Hepatocyte (in vitro differentiated cells): ENCODE measurements around the gene VWF. TPM values are rescaled to one million over a fixed set of nuclear protein-coding genes. Genes with fewer than 3 reads are reported as not detected.

ENCODE experiments used
- DNase-seq: peaks from one replicate; pipeline ENCODE4 v3.0.0-alpha.2; 2016; ENCODE audit warnings: low spot score
- H2AFZ ChIP-seq: fragments of 200-600 bp; sonication (generic); 2 replicates; pipeline ENCODE4 v1.6.0; 2016; ENCODE audit warnings: antibody characterized with exemption, mild to moderate bottlenecking
- H3K27ac ChIP-seq: fragments of 200-600 bp; sonication (generic); 2 replicates; pipeline ENCODE4 v1.5.1; 2016; ENCODE audit warnings: mild to moderate bottlenecking
- H3K27me3 ChIP-seq: fragments of 200-600 bp; sonication (generic); 2 replicates; pipeline ENCODE4 v1.6.1; 2016
- H3K36me3 ChIP-seq: fragments of 200-600 bp; sonication (generic); replicated peaks from 2 replicates; pipeline ENCODE4 v1.5.1; 2016; ENCODE audit warnings: low read depth; ENCODE audit not compliant: insufficient read depth
- H3K4me1 ChIP-seq: fragments of 200-600 bp; sonication (generic); 2 replicates; pipeline ENCODE4 v1.5.1; 2016; ENCODE audit warnings: mild to moderate bottlenecking, moderate library complexity; ENCODE audit not compliant: insufficient read depth
- H3K4me2 ChIP-seq: fragments of 200-600 bp; sonication (generic); 2 replicates; pipeline ENCODE4 v1.6.0; 2016
- H3K4me3 ChIP-seq: fragments of 200-600 bp; sonication (generic); 2 replicates; pipeline ENCODE4 v1.5.1; 2016; ENCODE audit warnings: mild to moderate bottlenecking
- H3K79me2 ChIP-seq: fragments of 200-600 bp; sonication (generic); 2 replicates; pipeline ENCODE4 v1.6.0; 2017; ENCODE audit warnings: mild to moderate bottlenecking
- H3K9me2 ChIP-seq: fragments of 200-600 bp; sonication (generic); replicated peaks from 2 replicates; pipeline ENCODE4 v1.6.0; 2017; ENCODE audit warnings: mild to moderate bottlenecking; ENCODE audit not compliant: insufficient read depth
- H3K9me3 ChIP-seq: fragments of 200-600 bp; sonication (generic); 2 replicates; pipeline ENCODE4 v1.5.1; 2016; ENCODE audit warnings: low read depth, mild to moderate bottlenecking
- H4K20me1 ChIP-seq: fragments of 200-600 bp; sonication (generic); 2 replicates; pipeline ENCODE4 v1.6.0; 2016; ENCODE audit warnings: mild to moderate bottlenecking; ENCODE audit not compliant: insufficient read depth, poor library complexity, severe bottlenecking
- CTCF ChIP-seq: fragments of 200-600 bp; sonication (generic); IDR thresholded peaks from 2 replicates; pipeline ENCODE4 v1.5.1; 2016; ENCODE audit warnings: antibody characterized with exemption, mild to moderate bottlenecking; ENCODE audit not compliant: poor library complexity
- EZH2 ChIP-seq: fragments of 200-600 bp; sonication (generic); IDR thresholded peaks from 2 replicates; pipeline ENCODE4 v1.6.1; 2016; ENCODE audit warnings: antibody characterized with exemption, mild to moderate bottlenecking, borderline replicate concordance
- EZH2phosphoT487 ChIP-seq: fragments of 200-600 bp; sonication (generic); IDR thresholded peaks from one replicate; pipeline ENCODE4 v1.6.1; 2018; ENCODE audit warnings: antibody characterized with exemption, mild to moderate bottlenecking, low read depth, moderate library complexity; ENCODE audit not compliant: unreplicated experiment, severe bottlenecking
- WGBS: methylation state at CpG from one replicate; pipeline ENCODE4 v1.1.6; 2016; ENCODE audit warnings: low lambda C conversion rate; ENCODE audit errors: missing lambda C conversion rate; 5-methylcytosine and 5-hydroxymethylcytosine counted together
- polyA plus RNA-seq: library from polyadenylated mRNA; unstranded; fragments of >200 nt; fragmentation: Nextera tagmentation; extraction: Ambion mirVana; gene quantifications from 2 replicates; pipeline ENCODE4 v1.2.1, GENCODE V29; 2016
- total RNA-seq: library from RNA; depleted of rRNA; stranded (reverse); fragments of >200 nt; gene quantifications from 2 replicates; pipeline ENCODE4 v1.2.3, GENCODE V29; 2014

The VWF gene
- total and polyA plus RNA-seq, 2 experiments from 2014 or later = 0.20 to 0.77 TPM

- no peak overlapping the region for H2AFZ ChIP-seq
- DNase-seq = no peak
- H3K9me3 ChIP-seq = no peaks in the 10 kb centered on the region
- H3K4me1 ChIP-seq = no peaks in the 10 kb centered on the region
- WGBS = 85% methylated on average over 9 of the region's 9 CpGs
- H3K9me2 ChIP-seq = no peaks in the 10 kb centered on the region
- TF ChIP-seq EZH2phosphoT487 (no peak), CTCF (no peak)
- H3K36me3 ChIP-seq = no peaks in the 10 kb centered on the region
- H3K4me2 ChIP-seq = no peak overlapping the region
- no peak overlapping the region for H3K4me3 ChIP-seq
- peaks cover 18% of the 10 kb centered on the region for H3K27me3 ChIP-seq
- H4K20me1 ChIP-seq = no peaks in the 10 kb centered on the region
- H3K79me2 ChIP-seq = no peaks in the 10 kb centered on the region
- H3K27ac ChIP-seq = no peak overlapping the region
Observed at GRCh38 chr12:5925646-5926045, 198.8 kb downstream of the VWF start.

GRCh38 chr12:5924342-5924741 is 200.1 kb downstream of the VWF start:
- Histone ChIP-seq H3K4me3 (no peak overlapping the region), H3K79me2 (no peaks in the 10 kb centered on the region), H4K20me1 (no peaks in the 10 kb centered on the region), H3K9me3 (no peaks in the 10 kb centered on the region), H3K27ac (no peak overlapping the region), H2AFZ (no peak overlapping the region), H3K36me3 (no peaks in the 10 kb centered on the region), H3K9me2 (no peaks in the 10 kb centered on the region), H3K4me1 (no peaks in the 10 kb centered on the region), H3K4me2 (no peak overlapping the region), H3K27me3 (peaks cover 18% of the 10 kb centered on the region)
- DNase-seq = no peak
- TF ChIP-seq CTCF (no peak), EZH2phosphoT487 (no peak), EZH2 (no peak)
- 56% methylated on average over 7 of the region's 7 CpGs for WGBS

GRCh38 chr12:5923751-5924150 is 200.7 kb downstream of the VWF start:
- H3K9me3 ChIP-seq = no peaks in the 10 kb centered on the region
- no peaks in the 10 kb centered on the region for H3K4me1 ChIP-seq
- WGBS = 61% methylated on average over 5 of the region's 5 CpGs
- no peak overlapping the region for H3K4me3 ChIP-seq
- no peaks in the 10 kb centered on the region for H3K79me2 ChIP-seq
- no peaks in the 10 kb centered on the region for H4K20me1 ChIP-seq
- H3K27me3 ChIP-seq = peaks cover 18% of the 10 kb centered on the region
- TF ChIP-seq CTCF (no peak), EZH2phosphoT487 (no peak), EZH2 (no peak)
- no peak overlapping the region for H3K4me2 ChIP-seq
- no peaks in the 10 kb centered on the region for H3K36me3 ChIP-seq
- H2AFZ ChIP-seq = no peak overlapping the region
- DNase-seq = no peak
- no peaks in the 10 kb centered on the region for H3K9me2 ChIP-seq
- H3K27ac ChIP-seq = no peak overlapping the region

GRCh38 chr12:5923043-5923605 is 201.3 kb downstream of the VWF start:
- no peaks in the 10 kb centered on the region for H3K9me2 ChIP-seq
- no peaks in the 10 kb centered on the region for H3K4me1 ChIP-seq
- no peak for TF ChIP-seq CTCF
- no peak for TF ChIP-seq EZH2
- TF ChIP-seq EZH2phosphoT487 = no peak
- no peak overlapping the region for H3K4me3 ChIP-seq
- DNase-seq = no peak
- no peak overlapping the region for H2AFZ ChIP-seq
- no peak overlapping the region for H3K4me2 ChIP-seq
- H3K36me3 ChIP-seq = no peaks in the 10 kb centered on the region
- H4K20me1 ChIP-seq = no peaks in the 10 kb centered on the region
- WGBS = 68% methylated on average over 11 of the region's 14 CpGs
- H3K9me3 ChIP-seq = no peaks in the 10 kb centered on the region
- no peaks in the 10 kb centered on the region for H3K79me2 ChIP-seq
- H3K27ac ChIP-seq = no peak overlapping the region
- peaks cover 18% of the 10 kb centered on the region for H3K27me3 ChIP-seq
